Central memory CD8-positive, alpha-beta T cell (primary cell): ENCODE measurements around the gene KLK2.

Source experiments
- ATAC-seq: fragments of 150-1000 bp; cut with Tn5 transposase; replicated peaks from 2 replicates; pipeline ENCODE4 v1.10.0; 2022; ENCODE audit warnings: mild to moderate bottlenecking, moderate FRiP score, moderate number of reproducible peaks; ENCODE audit not compliant: poor library complexity, severe bottlenecking; ENCODE audit errors: extremely low read depth
- DNase-seq, 2 donors: peaks; one replicate each; pipeline ENCODE4 v3.0.0; 2021; ENCODE audit warnings: low spot score in 2 of 2
- H3K27ac Mint-ChIP-seq: one replicate; pipeline ENCODE4 v1.8.0; 2022; ENCODE audit warnings: low read depth, mild to moderate bottlenecking, moderate library complexity, mixed read lengths
- H3K27me3 Mint-ChIP-seq: one replicate; pipeline ENCODE4 v1.8.0; 2022; ENCODE audit warnings: mixed read lengths
- H3K36me3 Mint-ChIP-seq: one replicate; pipeline ENCODE4 v1.8.0; 2022; ENCODE audit warnings: mild to moderate bottlenecking, moderate library complexity, mixed read lengths; ENCODE audit not compliant: insufficient read depth
- H3K4me1 Mint-ChIP-seq: one replicate; pipeline ENCODE4 v1.8.0; 2022; ENCODE audit warnings: mixed read lengths
- H3K4me3 Mint-ChIP-seq: one replicate; pipeline ENCODE4 v1.8.0; 2022; ENCODE audit warnings: mild to moderate bottlenecking, moderate library complexity, mixed read lengths
- H3K9me3 Mint-ChIP-seq: one replicate; pipeline ENCODE4 v1.8.0; 2022; ENCODE audit warnings: mixed read lengths

KLK2 gene

DNA sequence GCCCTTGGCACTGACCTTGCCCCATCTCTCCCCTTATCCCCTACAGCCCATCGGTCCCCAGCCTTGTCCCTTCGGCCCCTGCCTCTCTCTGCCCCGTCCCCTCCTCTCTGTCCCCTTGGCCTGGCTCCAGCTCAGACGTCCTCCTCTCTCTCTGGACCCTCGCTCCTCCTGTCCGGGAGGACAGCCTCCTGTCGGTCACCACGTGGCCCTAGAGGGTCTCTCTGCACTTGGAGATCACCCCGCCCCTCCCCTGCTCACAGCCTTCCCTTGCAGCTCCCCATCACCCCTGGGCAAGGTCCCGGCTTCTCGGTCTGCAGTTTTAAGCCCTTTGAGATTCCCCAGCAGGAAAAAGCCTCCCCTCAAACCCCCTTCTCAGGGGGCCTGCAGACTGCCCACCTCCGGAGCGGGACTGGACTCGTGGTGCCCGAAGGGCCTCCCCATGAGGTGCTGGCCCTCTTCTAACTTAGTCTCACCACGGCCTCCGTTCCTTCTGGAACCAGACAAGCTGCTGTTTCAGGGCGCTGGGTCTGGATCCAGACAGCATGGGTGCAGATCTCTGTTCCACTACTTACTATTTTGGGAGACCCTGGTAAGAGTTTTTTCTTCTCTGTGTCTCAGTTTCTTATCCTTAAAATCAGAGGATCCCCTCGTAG is 36.6 kb upstream of the KLK2 start:
- Mint-ChIP-seq H3K27ac (no peak overlapping the region), H3K4me1 (peaks cover 18% of the 10 kb centered on the region), H3K36me3 (peaks cover 2% of the 10 kb centered on the region), H3K9me3 (no peaks in the 10 kb centered on the region), H3K27me3 (peaks cover 63% of the 10 kb centered on the region), H3K4me3 (peak overlapping the region; percentile 79)
- DNase-seq (no peak), ATAC-seq (no peak)

- no peak overlapping the region for H3K27ac Mint-ChIP-seq
- H3K4me1 Mint-ChIP-seq, result peaks cover 18% of the 10 kb centered on the region
- DNase-seq (no peak), ATAC-seq (no peak)
- H3K9me3 Mint-ChIP-seq, result no peaks in the 10 kb centered on the region
- peaks cover 57% of the 10 kb centered on the region for H3K27me3 Mint-ChIP-seq
- H3K4me3 Mint-ChIP-seq, result no peak overlapping the region
- H3K36me3 Mint-ChIP-seq, result peaks cover 2% of the 10 kb centered on the region
These were observed 35.9 kb upstream of the KLK2 start for GRCh38 chr19:50837300-50837699.

DNA sequence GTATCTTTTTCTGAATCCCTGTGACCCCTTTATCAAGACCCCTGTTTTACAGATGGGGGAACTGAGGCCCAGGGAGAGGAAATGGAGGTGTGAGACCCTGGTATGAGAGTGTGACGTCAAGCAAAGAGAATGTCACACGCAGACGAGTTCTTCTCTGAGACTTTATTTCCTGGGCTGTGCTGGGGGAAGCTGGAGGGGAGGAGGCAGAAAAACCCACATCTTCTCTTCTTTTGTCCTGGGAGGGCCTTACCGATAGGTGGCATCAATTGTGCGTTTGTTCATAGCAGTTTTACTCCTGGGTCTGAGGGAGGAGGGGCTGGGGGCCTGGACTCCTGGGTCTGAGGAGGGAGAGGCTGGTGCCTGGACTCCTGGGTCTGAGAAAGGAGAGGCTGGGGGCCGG is 35.0 kb upstream of the KLK2 start:
- H3K36me3 Mint-ChIP-seq, result peaks cover 2% of the 10 kb centered on the region
- no peak overlapping the region for H3K4me3 Mint-ChIP-seq
- DNase-seq, result no peak
- peaks cover 2% of the 10 kb centered on the region for H3K9me3 Mint-ChIP-seq
- H3K4me1 Mint-ChIP-seq, result peaks cover 18% of the 10 kb centered on the region
- peaks cover 48% of the 10 kb centered on the region for H3K27me3 Mint-ChIP-seq
- ATAC-seq, result no peak
- no peak overlapping the region for H3K27ac Mint-ChIP-seq

- peaks cover 50% of the 10 kb centered on the region for H3K27me3 Mint-ChIP-seq
- peaks cover 14% of the 10 kb centered on the region for H3K9me3 Mint-ChIP-seq
- H3K27ac Mint-ChIP-seq, result no peak overlapping the region
These were observed 33.3 kb upstream of the KLK2 start for GRCh38 chr19:50839712-50840655.

GRCh38 chr19:50842130-50842529 is 31.1 kb upstream of the KLK2 start:
- no peaks in the 10 kb centered on the region for H3K36me3 Mint-ChIP-seq
- H3K4me3 Mint-ChIP-seq, result no peak overlapping the region
- H3K27ac Mint-ChIP-seq, result no peak overlapping the region
- no peaks in the 10 kb centered on the region for H3K4me1 Mint-ChIP-seq
- H3K9me3 Mint-ChIP-seq, result peaks cover 17% of the 10 kb centered on the region
- no peak for ATAC-seq
- H3K27me3 Mint-ChIP-seq, result peaks cover 32% of the 10 kb centered on the region
- DNase-seq, result no peak

More at GRCh38 chr19:50839712-50840655, 33.3 kb upstream of the KLK2 start:
- Mint-ChIP-seq H3K36me3 (peaks cover 2% of the 10 kb centered on the region), H3K4me1 (peaks cover 18% of the 10 kb centered on the region), H3K4me3 (no peak overlapping the region)
- no peak for ATAC-seq
- DNase-seq, result no peak

GRCh38 chr19:50843205-50843604 is 30.0 kb upstream of the KLK2 start:
- H3K27ac Mint-ChIP-seq, result no peak overlapping the region
- H3K36me3 Mint-ChIP-seq, result no peaks in the 10 kb centered on the region
- no peaks in the 10 kb centered on the region for H3K4me1 Mint-ChIP-seq
- H3K9me3 Mint-ChIP-seq, result peaks cover 17% of the 10 kb centered on the region
- H3K27me3 Mint-ChIP-seq, result peaks cover 22% of the 10 kb centered on the region
- no peak overlapping the region for H3K4me3 Mint-ChIP-seq
- DNase-seq (no peak), ATAC-seq (no peak)

DNA sequence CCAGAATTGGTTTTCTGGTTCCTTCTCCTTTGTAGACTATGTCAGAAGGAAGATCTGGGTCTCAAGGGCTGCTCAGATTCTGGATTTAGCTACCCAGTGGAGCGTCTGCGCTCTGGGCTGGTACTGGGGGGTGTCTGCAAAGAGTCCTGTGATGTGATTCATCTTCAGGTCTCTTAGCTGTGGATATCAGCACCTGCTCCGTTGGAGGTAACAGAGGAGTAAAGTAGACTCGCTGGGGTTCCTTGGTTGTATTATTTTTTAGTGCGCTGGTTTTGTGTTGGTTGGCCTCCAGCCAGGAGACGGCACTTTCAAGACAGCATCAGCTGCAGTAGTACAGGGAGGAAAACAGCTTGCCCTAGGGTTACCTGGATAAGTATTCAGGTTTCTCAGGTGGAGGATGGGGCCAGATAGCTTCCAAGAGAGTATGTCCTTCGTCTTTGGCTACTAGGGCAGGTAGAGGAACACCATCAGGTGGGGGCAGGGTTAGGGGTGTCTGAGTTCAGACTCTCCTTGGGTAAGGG is 29.5 kb upstream of the KLK2 start:
- Mint-ChIP-seq H3K36me3 (no peaks in the 10 kb centered on the region), H3K4me3 (no peak overlapping the region), H3K9me3 (peaks cover 17% of the 10 kb centered on the region), H3K27ac (no peak overlapping the region), H3K27me3 (peaks cover 23% of the 10 kb centered on the region), H3K4me1 (no peaks in the 10 kb centered on the region)
- DNase-seq (no peak), ATAC-seq (no peak)

DNA sequence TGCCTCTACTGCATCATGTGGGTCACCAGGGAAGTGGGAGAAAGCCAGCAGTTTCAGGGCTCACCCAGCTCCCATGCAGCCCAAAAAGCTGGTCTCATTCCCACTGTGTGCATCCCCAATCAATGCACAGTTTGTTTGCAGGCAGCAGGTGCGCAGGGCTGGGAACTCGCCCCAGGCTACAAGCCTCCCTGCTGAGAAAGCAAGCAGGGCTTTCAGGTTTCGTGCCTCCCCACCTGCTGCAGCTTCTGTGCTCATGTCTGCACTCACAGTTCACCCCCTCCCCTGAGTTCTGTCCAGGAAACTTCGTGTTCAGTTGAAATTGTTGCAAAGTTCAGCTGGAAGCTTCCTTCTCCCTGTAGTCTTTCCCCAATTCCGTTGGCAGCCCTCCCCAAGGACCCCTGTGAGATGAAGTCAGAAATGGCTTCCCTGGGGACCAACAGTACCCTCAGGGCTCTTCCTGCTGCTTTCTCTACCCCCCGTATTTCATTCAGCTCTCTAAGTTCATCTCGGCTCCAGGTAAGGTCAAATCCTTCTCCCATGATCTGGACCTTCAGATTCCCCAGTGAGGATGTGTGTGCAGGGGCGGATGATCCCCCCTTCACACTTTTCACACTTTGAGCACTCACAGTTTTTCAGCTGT is 28.8 kb upstream of the KLK2 start:
- Mint-ChIP-seq H3K27me3 (peaks cover 30% of the 10 kb centered on the region), H3K27ac (no peak overlapping the region)

GRCh38 chr19:50850738-50851137 is 22.5 kb upstream of the KLK2 start:
- no peaks in the 10 kb centered on the region for H3K4me1 Mint-ChIP-seq
- no peak overlapping the region for H3K27ac Mint-ChIP-seq
- no peaks in the 10 kb centered on the region for H3K9me3 Mint-ChIP-seq
- H3K36me3 Mint-ChIP-seq, result no peaks in the 10 kb centered on the region
- ATAC-seq (no peak), DNase-seq (no peak)
- no peak overlapping the region for H3K4me3 Mint-ChIP-seq
- peaks cover 68% of the 10 kb centered on the region for H3K27me3 Mint-ChIP-seq

More for the DNA sequence above, 28.8 kb upstream of the KLK2 start:
- peaks cover 17% of the 10 kb centered on the region for H3K9me3 Mint-ChIP-seq
- no peaks in the 10 kb centered on the region for H3K4me1 Mint-ChIP-seq
- DNase-seq (no peak), ATAC-seq (no peak)
- no peaks in the 10 kb centered on the region for H3K36me3 Mint-ChIP-seq
- H3K4me3 Mint-ChIP-seq, result no peak overlapping the region

GRCh38 chr19:50851620-50852019 is 21.6 kb upstream of the KLK2 start:
- H3K9me3 Mint-ChIP-seq, result no peaks in the 10 kb centered on the region
- H3K27me3 Mint-ChIP-seq, result peaks cover 77% of the 10 kb centered on the region
- no peaks in the 10 kb centered on the region for H3K36me3 Mint-ChIP-seq
- H3K4me3 Mint-ChIP-seq, result no peak overlapping the region
- no peaks in the 10 kb centered on the region for H3K4me1 Mint-ChIP-seq
- no peak for DNase-seq
- no peak for ATAC-seq
- H3K27ac Mint-ChIP-seq, result no peak overlapping the region

DNA sequence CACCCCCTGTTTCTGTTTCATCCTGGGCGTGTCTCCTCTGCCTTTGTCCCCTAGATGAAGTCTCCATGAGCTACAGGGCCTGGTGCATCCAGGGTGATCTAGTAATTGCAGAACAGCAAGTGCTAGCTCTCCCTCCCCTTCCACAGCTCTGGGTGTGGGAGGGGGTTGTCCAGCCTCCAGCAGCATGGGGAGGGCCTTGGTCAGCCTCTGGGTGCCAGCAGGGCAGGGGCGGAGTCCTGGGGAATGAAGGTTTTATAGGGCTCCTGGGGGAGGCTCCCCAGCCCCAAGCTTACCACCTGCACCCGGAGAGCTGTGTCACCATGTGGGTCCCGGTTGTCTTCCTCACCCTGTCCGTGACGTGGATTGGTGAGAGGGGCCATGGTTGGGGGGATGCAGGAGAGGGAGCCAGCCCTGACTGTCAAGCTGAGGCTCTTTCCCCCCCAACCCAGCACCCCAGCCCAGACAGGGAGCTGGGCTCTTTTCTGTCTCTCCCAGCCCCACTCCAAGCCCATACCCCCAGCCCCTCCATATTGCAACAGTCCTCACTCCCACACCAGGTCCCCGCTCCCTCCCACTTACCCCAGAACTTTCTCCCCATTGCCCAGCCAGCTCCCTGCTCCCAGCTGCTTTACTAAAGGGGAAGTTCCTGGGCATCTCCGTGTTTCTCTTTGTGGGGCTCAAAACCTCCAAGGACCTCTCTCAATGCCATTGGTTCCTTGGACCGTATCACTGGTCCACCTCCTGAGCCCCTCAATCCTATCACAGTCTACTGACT is 18.4 kb upstream of the KLK2 start, which contains the start of gene KLK3:
Gene KLK3 (plus strand): TSS at position 280 of the 775 bp plus-strand sequence. CDS start 41 bp downstream, at position 321.
- Mint-ChIP-seq H3K36me3 (no peaks in the 10 kb centered on the region), H3K4me3 (no peak within 1 kb of the TSS), H3K9me3 (no peaks in the 10 kb centered on the region), H3K27ac (no peak within 1 kb of the TSS), H3K27me3 (peaks cover 90% of the 10 kb centered on the region), H3K4me1 (no peaks in the 10 kb centered on the region)
- DNase-seq, result no peak
- no peak for ATAC-seq

DNA sequence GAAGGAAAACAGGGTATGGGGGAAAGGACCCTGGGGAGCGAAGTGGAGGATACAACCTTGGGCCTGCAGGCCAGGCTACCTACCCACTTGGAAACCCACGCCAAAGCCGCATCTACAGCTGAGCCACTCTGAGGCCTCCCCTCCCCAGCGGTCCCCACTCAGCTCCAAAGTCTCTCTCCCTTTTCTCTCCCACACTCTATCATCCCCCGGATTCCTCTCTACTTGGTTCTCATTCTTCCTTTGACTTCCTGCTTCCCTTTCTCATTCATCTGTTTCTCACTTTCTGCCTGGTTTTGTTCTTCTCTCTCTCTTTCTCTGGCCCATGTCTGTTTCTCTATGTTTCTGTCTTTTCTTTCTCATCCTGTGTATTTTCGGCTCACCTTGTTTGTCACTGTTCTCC is 15.9 kb upstream of the KLK2 start:
- DNase-seq (no peak), ATAC-seq (no peak)
- H3K4me3 Mint-ChIP-seq, result no peak overlapping the region
- H3K9me3 Mint-ChIP-seq, result no peaks in the 10 kb centered on the region
- no peaks in the 10 kb centered on the region for H3K4me1 Mint-ChIP-seq
- peaks cover 88% of the 10 kb centered on the region for H3K27me3 Mint-ChIP-seq
- H3K36me3 Mint-ChIP-seq, result no peaks in the 10 kb centered on the region
- no peak overlapping the region for H3K27ac Mint-ChIP-seq
